OCI-LY1 (cell line): ENCODE results near the gene CELF2.

Experiments used
- EZH2 ChIP-seq: fragments of 200-600 bp; sonication (generic), shearing (Covaris generic); IDR thresholded peaks from 2 replicates; pipeline ENCODE4 v1.8.0; 2017; ENCODE audit warnings: borderline replicate concordance, mixed run types, mild to moderate bottlenecking, antibody characterized with exemption, low read length, moderate library complexity, mixed read lengths
- TF ChIP-seq, protein P1 (sequence below): fragments of 200-600 bp; sonication (generic), shearing (Covaris generic); IDR thresholded peaks from 2 replicates; pipeline ENCODE4 v1.5.1; 2017; ENCODE audit warnings: mild to moderate bottlenecking, antibody characterized with exemption, low read length, moderate library complexity, mixed read lengths

DNA sequence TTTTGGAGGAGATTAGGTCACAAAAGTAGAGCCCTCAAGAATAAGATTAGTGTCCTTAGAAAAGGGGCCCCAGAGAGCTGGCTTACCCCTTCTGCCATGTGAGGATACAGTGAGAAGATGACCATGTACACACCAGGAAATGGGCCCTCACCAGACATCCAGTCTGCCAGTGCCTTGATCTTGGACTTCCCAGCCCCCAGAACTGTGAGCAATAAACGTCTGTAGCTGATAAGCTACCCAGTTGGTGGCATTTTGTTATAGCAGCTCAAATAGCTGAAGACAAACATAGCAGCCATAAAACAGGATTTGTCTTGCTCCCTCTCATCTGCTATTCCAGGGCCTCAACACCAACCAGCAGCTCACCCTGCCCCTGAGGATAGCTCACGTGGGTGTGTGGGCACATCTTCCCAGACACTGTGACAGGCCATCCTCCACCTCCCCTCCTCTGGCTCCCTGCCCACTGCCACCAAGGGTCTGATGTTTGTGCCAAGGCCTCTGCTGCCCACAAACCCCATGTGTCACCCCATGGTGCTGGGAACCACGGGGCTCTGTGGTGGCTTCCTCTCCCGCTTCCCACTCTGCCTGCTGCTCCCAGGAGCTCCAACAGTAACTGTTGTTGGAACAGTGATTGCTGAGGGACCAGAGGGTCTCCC is 341.4 kb downstream of the CELF2 start:
- TF ChIP-seq, protein P1, sequence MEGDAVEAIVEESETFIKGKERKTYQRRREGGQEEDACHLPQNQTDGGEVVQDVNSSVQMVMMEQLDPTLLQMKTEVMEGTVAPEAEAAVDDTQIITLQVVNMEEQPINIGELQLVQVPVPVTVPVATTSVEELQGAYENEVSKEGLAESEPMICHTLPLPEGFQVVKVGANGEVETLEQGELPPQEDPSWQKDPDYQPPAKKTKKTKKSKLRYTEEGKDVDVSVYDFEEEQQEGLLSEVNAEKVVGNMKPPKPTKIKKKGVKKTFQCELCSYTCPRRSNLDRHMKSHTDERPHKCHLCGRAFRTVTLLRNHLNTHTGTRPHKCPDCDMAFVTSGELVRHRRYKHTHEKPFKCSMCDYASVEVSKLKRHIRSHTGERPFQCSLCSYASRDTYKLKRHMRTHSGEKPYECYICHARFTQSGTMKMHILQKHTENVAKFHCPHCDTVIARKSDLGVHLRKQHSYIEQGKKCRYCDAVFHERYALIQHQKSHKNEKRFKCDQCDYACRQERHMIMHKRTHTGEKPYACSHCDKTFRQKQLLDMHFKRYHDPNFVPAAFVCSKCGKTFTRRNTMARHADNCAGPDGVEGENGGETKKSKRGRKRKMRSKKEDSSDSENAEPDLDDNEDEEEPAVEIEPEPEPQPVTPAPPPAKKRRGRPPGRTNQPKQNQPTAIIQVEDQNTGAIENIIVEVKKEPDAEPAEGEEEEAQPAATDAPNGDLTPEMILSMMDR: no peak
- TF ChIP-seq EZH2: no peak
